ENCODE measurements around the gene JAM3.

- TF ChIP-seq CTCF (IDR thresholded peaks at IDR 0.05) (no peak), POLR2AphosphoS5 (IDR thresholded peaks at IDR 0.05) (no peak), EP300 (IDR thresholded peaks at IDR 0.05) (no peak)
Measured at GRCh38 chr11:134020598-134020997, 48.3 kb upstream of the JAM3 start.
